GM12878 (cell line): ENCODE data around the gene FLVCR2. TPM values are rescaled to one million over a fixed set of nuclear protein-coding genes. Genes with fewer than 3 reads are reported as not detected.

Experiments used
- ATF7 ChIP-seq: fragments of 450-650 bp; IDR thresholded peaks from 2 replicates; pipeline ENCODE4 v1.6.1; 2016; ENCODE audit warnings: low read depth, mild to moderate bottlenecking
- BHLHE40 ChIP-seq, 2 experiments: fragments of 450-650 bp in 1 of 2; IDR thresholded peaks; 2 replicates each; pipeline ENCODE4 v1.6.1; 2011 to 2017; ENCODE audit warnings: low read depth in 2 of 2, borderline replicate concordance in 1 of 2, improper control_type of control experiment in 1 of 2, low read length in 1 of 2, mild to moderate bottlenecking in 1 of 2
- ESRRA ChIP-seq: IDR thresholded peaks from 2 replicates; pipeline ENCODE4 v1.6.1; 2012; ENCODE audit warnings: mild to moderate bottlenecking, low read length, improper control_type of control experiment
- HDAC2 ChIP-seq: fragments of 200-600 bp; sonication (generic); IDR thresholded peaks from 2 replicates; pipeline ENCODE4 v1.6.1; 2017
- JUND ChIP-seq: IDR thresholded peaks from 2 replicates; pipeline ENCODE4 v1.6.1; 2012; ENCODE audit warnings: low read depth, mild to moderate bottlenecking, low read length, improper control_type of control experiment, moderate library complexity
- NBN ChIP-seq: fragments of 450-650 bp; IDR thresholded peaks from 2 replicates; pipeline ENCODE4 v1.6.1; 2016
- POLR2A ChIP-seq: IDR thresholded peaks from 2 replicates; pipeline ENCODE4 v1.6.1; 2011; ENCODE audit warnings: low read depth, mild to moderate bottlenecking, low read length
- POLR2AphosphoS5 ChIP-seq: IDR thresholded peaks from 2 replicates; pipeline ENCODE4 v1.6.1; 2011; ENCODE audit warnings: mild to moderate bottlenecking, low read length, inconsistent platforms
- RAD21 ChIP-seq: IDR thresholded peaks from 2 replicates; pipeline ENCODE4 v1.6.1; 2011; ENCODE audit warnings: mild to moderate bottlenecking, low read depth, low read length, moderate library complexity; ENCODE audit not compliant: insufficient read depth
- RUNX3 ChIP-seq: IDR thresholded peaks from 2 replicates; pipeline ENCODE4 v1.6.1; 2012; ENCODE audit warnings: low read length, inconsistent platforms
- SREBF1 ChIP-seq: IDR thresholded peaks from 2 replicates; pipeline ENCODE4 v1.6.1; 2012; ENCODE audit warnings: mild to moderate bottlenecking, low read length
- TARDBP ChIP-seq: IDR thresholded peaks from 2 replicates; pipeline ENCODE4 v1.6.1; 2016; ENCODE audit warnings: borderline replicate concordance
- TCF3 ChIP-seq: IDR thresholded peaks from 2 replicates; pipeline ENCODE4 v1.6.1; 2012; ENCODE audit warnings: low read depth, mild to moderate bottlenecking, low read length, borderline replicate concordance; ENCODE audit not compliant: insufficient read depth
- YY1 ChIP-seq: IDR thresholded peaks from 2 replicates; pipeline ENCODE4 v1.6.1; 2011; ENCODE audit warnings: low read depth, mild to moderate bottlenecking, low read length
- ZNF24 ChIP-seq: fragments of 450-650 bp; IDR thresholded peaks from 2 replicates; pipeline ENCODE4 v1.6.1; 2017; ENCODE audit warnings: antibody characterized with exemption, mild to moderate bottlenecking
- ZNF274 ChIP-seq: IDR thresholded peaks from one replicate; pipeline ENCODE4 v1.8.0; 2011; ENCODE audit not compliant: insufficient read length, insufficient read depth
- ZNF622 ChIP-seq: fragments of 450-650 bp; IDR thresholded peaks from 2 replicates; pipeline ENCODE4 v1.6.1; 2017; ENCODE audit warnings: mild to moderate bottlenecking, inconsistent platforms
- polyA plus RNA-seq, 11 experiments: library from polyadenylated mRNA; depleted of rRNA in 4 of 11; unstranded in 6 of 11; stranded (reverse) in 5 of 11; fragments of >200 nt; fragmentation: Nextera tagmentation in 4 of 11; fragmentation: Illumina TruSeq in 1 of 11; extraction: Ambion mirVana in 4 of 11; extraction: Trizol in 1 of 11; gene quantifications; 1 replicate in 1 of 11; 2 replicates in 10 of 11; pipeline versions ENCODE4 v1.2.1 to v1.2.3, GENCODE V29; 2011 to 2016; ENCODE audit warnings: inconsistent platforms in 2 of 11, missing spikeins in 2 of 11, low read depth in 1 of 11
- total RNA-seq, 4 experiments: library from RNA; depleted of rRNA in 3 of 4; stranded (reverse); fragments of >200 nt in 3 of 4; fragmentation: Illumina TruSeq in 1 of 4; extraction: Trizol in 1 of 4; gene quantifications; 2 replicates each; pipeline versions ENCODE4 v1.2.1 to v1.2.3, GENCODE V29; 2013 to 2021
- TF ChIP-seq, protein P1 (sequence below): fragments of 450-650 bp; IDR thresholded peaks from 2 replicates; pipeline ENCODE4 v1.6.1; 2014; ENCODE audit warnings: mild to moderate bottlenecking
- TF ChIP-seq, protein P2 (sequence below): fragments of 450-650 bp; IDR thresholded peaks from 2 replicates; pipeline ENCODE4 v1.6.1; 2018; ENCODE audit warnings: borderline replicate concordance, mild to moderate bottlenecking; ENCODE audit not compliant: partially characterized antibody
- TF ChIP-seq, protein P3 (sequence below): IDR thresholded peaks from 2 replicates; pipeline ENCODE4 v1.6.1; 2011; ENCODE audit warnings: borderline replicate concordance, low read depth, mild to moderate bottlenecking, moderate library complexity, low read length; ENCODE audit not compliant: insufficient read depth, poor library complexity, severe bottlenecking
- TF ChIP-seq, protein P4 (sequence below): IDR thresholded peaks from 2 replicates; pipeline ENCODE4 v1.6.1; 2012; ENCODE audit warnings: improper control_type of control experiment, low read depth, low read length; ENCODE audit not compliant: insufficient replicate concordance
- TF ChIP-seq, protein P5 (sequence below): IDR thresholded peaks from 2 replicates; pipeline ENCODE4 v1.6.1; 2012; ENCODE audit warnings: low read depth, low read length, improper control_type of control experiment

Gene FLVCR2
- total and polyA plus RNA-seq, 10 of the 15 experiments (the other 5 are each of a cell fraction or from before 2014, with no cell fraction given): 0.24 to 3.7 (median 1.6) TPM

DNA sequence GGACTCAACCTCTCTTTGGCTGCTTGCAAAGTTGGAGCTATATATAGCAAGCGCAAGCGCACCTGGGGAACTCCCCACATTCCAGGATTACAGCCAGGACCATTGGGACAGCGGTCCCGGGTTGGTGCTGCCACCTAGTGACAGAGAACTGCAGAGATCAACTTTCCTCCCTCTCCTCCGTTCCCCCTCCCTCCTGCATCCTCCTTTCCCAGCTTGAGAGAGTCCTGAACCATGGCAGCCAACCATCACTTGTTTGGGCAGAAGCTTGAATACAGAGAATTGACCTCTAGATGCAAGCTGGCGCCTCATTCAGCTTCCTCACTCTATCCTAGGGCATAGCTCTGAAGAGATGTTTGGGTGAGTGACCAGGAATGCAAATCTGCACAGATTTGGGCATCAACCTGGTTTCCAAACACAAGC is 17.4 kb upstream of the FLVCR2 start (continued):
- TF ChIP-seq, protein P1, sequence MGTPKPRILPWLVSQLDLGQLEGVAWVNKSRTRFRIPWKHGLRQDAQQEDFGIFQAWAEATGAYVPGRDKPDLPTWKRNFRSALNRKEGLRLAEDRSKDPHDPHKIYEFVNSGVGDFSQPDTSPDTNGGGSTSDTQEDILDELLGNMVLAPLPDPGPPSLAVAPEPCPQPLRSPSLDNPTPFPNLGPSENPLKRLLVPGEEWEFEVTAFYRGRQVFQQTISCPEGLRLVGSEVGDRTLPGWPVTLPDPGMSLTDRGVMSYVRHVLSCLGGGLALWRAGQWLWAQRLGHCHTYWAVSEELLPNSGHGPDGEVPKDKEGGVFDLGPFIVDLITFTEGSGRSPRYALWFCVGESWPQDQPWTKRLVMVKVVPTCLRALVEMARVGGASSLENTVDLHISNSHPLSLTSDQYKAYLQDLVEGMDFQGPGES: no peak
- TF ChIP-seq BHLHE40 (IDR thresholded peaks at IDR 0.05; ENCODE audit: borderline replicate concordance in 1 of 2, low read depth in 2 of 2, low read length in 1 of 2) (0 out of 4 replicates have a peak, but pooled peaks of 1 of the 2 experiments have one; percentile 5), NBN (peak; percentile 30; the same call in 1 of the 2 replicates), SREBF1 (no peak), ZNF622 (no peak), TARDBP (no peak), ZNF24 (no peak), YY1 (peak; percentile 73), ZNF274 (no peak), JUND (no peak), TCF3 (no peak), ATF7 (no peak), HDAC2 (no peak), POLR2A (no peak), RAD21 (peak; percentile 82), RUNX3 (peak; percentile 33; the same call in 1 of the 2 replicates), ESRRA (no peak), POLR2AphosphoS5 (no peak)
- TF ChIP-seq, protein P2, sequence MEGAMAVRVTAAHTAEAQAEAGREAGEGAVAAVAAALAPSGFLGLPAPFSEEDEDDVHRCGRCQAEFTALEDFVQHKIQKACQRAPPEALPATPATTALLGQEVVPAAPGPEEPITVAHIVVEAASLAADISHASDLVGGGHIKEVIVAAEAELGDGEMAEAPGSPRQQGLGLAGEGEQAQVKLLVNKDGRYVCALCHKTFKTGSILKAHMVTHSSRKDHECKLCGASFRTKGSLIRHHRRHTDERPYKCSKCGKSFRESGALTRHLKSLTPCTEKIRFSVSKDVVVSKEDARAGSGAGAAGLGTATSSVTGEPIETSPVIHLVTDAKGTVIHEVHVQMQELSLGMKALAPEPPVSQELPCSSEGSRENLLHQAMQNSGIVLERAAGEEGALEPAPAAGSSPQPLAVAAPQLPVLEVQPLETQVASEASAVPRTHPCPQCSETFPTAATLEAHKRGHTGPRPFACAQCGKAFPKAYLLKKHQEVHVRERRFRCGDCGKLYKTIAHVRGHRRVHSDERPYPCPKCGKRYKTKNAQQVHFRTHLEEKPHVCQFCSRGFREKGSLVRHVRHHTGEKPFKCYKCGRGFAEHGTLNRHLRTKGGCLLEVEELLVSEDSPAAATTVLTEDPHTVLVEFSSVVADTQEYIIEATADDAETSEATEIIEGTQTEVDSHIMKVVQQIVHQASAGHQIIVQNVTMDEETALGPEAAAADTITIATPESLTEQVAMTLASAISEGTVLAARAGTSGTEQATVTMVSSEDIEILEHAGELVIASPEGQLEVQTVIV: no peak
- TF ChIP-seq, protein P3, sequence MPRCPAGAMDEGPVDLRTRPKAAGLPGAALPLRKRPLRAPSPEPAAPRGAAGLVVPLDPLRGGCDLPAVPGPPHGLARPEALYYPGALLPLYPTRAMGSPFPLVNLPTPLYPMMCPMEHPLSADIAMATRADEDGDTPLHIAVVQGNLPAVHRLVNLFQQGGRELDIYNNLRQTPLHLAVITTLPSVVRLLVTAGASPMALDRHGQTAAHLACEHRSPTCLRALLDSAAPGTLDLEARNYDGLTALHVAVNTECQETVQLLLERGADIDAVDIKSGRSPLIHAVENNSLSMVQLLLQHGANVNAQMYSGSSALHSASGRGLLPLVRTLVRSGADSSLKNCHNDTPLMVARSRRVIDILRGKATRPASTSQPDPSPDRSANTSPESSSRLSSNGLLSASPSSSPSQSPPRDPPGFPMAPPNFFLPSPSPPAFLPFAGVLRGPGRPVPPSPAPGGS: no peak
- TF ChIP-seq, protein P4, sequence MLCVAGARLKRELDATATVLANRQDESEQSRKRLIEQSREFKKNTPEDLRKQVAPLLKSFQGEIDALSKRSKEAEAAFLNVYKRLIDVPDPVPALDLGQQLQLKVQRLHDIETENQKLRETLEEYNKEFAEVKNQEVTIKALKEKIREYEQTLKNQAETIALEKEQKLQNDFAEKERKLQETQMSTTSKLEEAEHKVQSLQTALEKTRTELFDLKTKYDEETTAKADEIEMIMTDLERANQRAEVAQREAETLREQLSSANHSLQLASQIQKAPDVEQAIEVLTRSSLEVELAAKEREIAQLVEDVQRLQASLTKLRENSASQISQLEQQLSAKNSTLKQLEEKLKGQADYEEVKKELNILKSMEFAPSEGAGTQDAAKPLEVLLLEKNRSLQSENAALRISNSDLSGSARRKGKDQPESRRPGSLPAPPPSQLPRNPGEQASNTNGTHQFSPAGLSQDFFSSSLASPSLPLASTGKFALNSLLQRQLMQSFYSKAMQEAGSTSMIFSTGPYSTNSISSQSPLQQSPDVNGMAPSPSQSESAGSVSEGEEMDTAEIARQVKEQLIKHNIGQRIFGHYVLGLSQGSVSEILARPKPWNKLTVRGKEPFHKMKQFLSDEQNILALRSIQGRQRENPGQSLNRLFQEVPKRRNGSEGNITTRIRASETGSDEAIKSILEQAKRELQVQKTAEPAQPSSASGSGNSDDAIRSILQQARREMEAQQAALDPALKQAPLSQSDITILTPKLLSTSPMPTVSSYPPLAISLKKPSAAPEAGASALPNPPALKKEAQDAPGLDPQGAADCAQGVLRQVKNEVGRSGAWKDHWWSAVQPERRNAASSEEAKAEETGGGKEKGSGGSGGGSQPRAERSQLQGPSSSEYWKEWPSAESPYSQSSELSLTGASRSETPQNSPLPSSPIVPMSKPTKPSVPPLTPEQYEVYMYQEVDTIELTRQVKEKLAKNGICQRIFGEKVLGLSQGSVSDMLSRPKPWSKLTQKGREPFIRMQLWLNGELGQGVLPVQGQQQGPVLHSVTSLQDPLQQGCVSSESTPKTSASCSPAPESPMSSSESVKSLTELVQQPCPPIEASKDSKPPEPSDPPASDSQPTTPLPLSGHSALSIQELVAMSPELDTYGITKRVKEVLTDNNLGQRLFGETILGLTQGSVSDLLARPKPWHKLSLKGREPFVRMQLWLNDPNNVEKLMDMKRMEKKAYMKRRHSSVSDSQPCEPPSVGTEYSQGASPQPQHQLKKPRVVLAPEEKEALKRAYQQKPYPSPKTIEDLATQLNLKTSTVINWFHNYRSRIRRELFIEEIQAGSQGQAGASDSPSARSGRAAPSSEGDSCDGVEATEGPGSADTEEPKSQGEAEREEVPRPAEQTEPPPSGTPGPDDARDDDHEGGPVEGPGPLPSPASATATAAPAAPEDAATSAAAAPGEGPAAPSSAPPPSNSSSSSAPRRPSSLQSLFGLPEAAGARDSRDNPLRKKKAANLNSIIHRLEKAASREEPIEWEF: no peak
- TF ChIP-seq, protein P5, sequence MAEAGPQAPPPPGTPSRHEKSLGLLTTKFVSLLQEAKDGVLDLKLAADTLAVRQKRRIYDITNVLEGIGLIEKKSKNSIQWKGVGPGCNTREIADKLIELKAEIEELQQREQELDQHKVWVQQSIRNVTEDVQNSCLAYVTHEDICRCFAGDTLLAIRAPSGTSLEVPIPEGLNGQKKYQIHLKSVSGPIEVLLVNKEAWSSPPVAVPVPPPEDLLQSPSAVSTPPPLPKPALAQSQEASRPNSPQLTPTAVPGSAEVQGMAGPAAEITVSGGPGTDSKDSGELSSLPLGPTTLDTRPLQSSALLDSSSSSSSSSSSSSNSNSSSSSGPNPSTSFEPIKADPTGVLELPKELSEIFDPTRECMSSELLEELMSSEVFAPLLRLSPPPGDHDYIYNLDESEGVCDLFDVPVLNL: no peak
